ENCODE results near the gene MRPL55. TPM values are rescaled to one million over a fixed set of nuclear protein-coding genes. Genes with fewer than 3 reads are reported as not detected.

Gene MRPL55
- total and polyA plus RNA-seq, 2 of the 4 experiments (the other 2 are of a cell fraction), result 48.9 to 95.4 TPM

DNA sequence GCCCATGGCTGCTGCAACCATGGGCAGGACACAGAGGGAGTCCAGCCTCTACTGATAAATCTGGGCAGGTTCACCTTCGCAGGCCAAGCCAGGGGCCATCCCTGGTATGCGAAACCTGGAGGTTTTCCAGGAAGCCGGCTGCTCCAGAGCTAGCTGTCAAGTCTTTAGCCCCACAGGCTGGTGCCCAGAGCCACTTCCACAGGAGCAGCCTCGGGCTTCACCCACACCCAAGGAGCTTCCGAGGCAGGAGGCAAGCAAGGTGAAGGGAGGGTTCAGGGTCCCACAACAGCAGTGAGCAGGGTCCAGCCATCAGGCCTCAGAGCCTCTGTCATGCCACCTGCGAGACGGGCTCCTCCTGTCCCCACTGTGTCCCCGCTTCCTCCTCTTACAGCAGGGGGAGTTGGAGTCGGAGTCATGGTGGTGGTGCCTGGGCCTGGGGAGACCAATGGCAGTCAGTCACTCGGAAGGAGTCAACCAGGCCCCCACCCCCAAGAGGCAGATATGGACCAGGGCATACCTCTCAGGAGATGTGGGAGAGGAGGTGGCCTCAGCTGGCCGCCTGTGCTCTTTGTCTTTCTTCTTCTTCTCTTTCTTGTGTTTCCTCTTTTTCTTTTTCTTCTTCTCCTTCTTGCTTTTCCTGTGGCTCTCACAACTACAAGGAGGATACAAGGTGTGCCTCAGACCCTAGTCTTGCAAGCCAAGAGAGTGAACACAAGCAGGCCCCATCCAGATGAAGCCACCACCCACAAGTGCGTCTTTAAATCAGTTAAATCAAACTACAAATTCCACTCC lies 8.1 kb downstream of the MRPL55 start:
- Histone ChIP-seq H3K36me3 (ENCODE audit: control insufficient read depth, insufficient read depth, low read length) (peaks cover 47% of the 10 kb centered on the region), H3K9ac (ENCODE audit: low read depth, low read length) (no peak overlapping the region), H2BK5ac (ENCODE audit: low read depth, low read length, poor library complexity, severe bottlenecking) (no peak overlapping the region), H2BK15ac (ENCODE audit: low read depth, low read length) (no peak overlapping the region), H3K4ac (ENCODE audit: low read depth, low read length) (no peak overlapping the region), H3K23ac (ENCODE audit: low read depth, low read length) (peak overlapping the region; percentile 27; the same call in 1 of the 2 replicates), H3K79me1 (ENCODE audit: low read depth in 1 of 2, low read length in 2 of 2) (peaks cover 7 to 61% of the 10 kb centered on the region in 2 experiments; a peak in 3 of 4 replicates), H3K27me3 (ENCODE audit: control insufficient read depth, insufficient read depth, low read length) (no peaks in the 10 kb centered on the region), H2AK5ac (ENCODE audit: low read depth, low read length) (no peak overlapping the region), H3K4me3 (ENCODE audit: insufficient read depth, low read depth, low read length) (no peak overlapping the region), H2BK120ac (ENCODE audit: low read depth, low read length) (no peak overlapping the region), H2AFZ (replicated peaks; ENCODE audit: low read length, poor library complexity) (peak overlapping the region; percentile 67), H4K8ac (ENCODE audit: low read depth in 2 of 2, low read length in 2 of 2) (0 out of 4 replicates have a peak overlapping the region, but pooled peaks of 1 of the 2 experiments have one; percentile 41), H3K9me1 (ENCODE audit: insufficient read depth, low read length) (peaks cover 21% of the 10 kb centered on the region), H3K4me2 (ENCODE audit: low read depth, low read length) (no peak overlapping the region), H4K20me1 (ENCODE audit: insufficient read depth, low read length) (peaks cover 58% of the 10 kb centered on the region), H3K18ac (ENCODE audit: low read depth, low read length) (no peak overlapping the region), H3K27ac (ENCODE audit: insufficient read depth, low read length) (no peak overlapping the region), H2AK9ac (replicated peaks; ENCODE audit: low read depth, low read length, poor library complexity) (peak overlapping the region; percentile 48), H4K5ac (ENCODE audit: low read depth, low read length) (no peak overlapping the region; the same call in 1 of the 2 replicates), H3K56ac (ENCODE audit: extremely low read depth, insufficient read depth, low read length) (no peak overlapping the region; the same call in 1 of the 2 replicates), H3K4me1 (ENCODE audit: control insufficient read depth, insufficient read depth, low read length) (peaks cover 7% of the 10 kb centered on the region; the same call in 1 of the 2 replicates), H2BK20ac (ENCODE audit: low read depth, low read length) (no peak overlapping the region), H4K91ac (ENCODE audit: insufficient read depth, low read depth, low read length) (no peak overlapping the region), H3K14ac (replicated peaks; ENCODE audit: low read depth, low read length) (no peak overlapping the region), H3K9me3 (ENCODE audit: control insufficient read depth, insufficient read depth, low read length) (no peaks in the 10 kb centered on the region)
- in situ Hi-C loops (cut with MboI; ENCODE audit: low sequenced_read_pairs) (no loop called here), intact Hi-C loops (cut with micrococcal nuclease) (loop anchor here (5.0 kb wide), 1 partner anchor 41 kb away; the partner anchor contains the start of gene GUK1), dilution Hi-C loops (cut with HindIII; ENCODE audit: low sequenced_read_pairs, unreplicated experiment) (no loop called here)
- ChIA-PET CTCF (no interaction called here), POLR2A (ENCODE audit: unreplicated experiment) (no interaction called here)
- BruUV-seq (replicated peaks), result no TSS peak
- WGBS, 2 experiments (ENCODE audit: extremely low coverage in 2 of 2, insufficient read length in 1 of 2), result 100% methylated on average over 2 of the region's 12 CpGs; no CpG with 5 or more reads in 1 of the 2 experiments
- no peak for DNase-seq
- no peak for ATAC-seq (ENCODE audit: low read depth)
- TF ChIP-seq, protein P1, sequence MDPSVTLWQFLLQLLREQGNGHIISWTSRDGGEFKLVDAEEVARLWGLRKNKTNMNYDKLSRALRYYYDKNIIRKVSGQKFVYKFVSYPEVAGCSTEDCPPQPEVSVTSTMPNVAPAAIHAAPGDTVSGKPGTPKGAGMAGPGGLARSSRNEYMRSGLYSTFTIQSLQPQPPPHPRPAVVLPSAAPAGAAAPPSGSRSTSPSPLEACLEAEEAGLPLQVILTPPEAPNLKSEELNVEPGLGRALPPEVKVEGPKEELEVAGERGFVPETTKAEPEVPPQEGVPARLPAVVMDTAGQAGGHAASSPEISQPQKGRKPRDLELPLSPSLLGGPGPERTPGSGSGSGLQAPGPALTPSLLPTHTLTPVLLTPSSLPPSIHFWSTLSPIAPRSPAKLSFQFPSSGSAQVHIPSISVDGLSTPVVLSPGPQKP (IDR thresholded peaks at IDR 0.05; ENCODE audit: borderline replicate concordance, low read depth, low read length), result no peak
- TF ChIP-seq MAZ (IDR thresholded peaks at IDR 0.05; ENCODE audit: borderline replicate concordance, low read depth, low read length) (no peak), NFE2L2 (IDR thresholded peaks at IDR 0.05; ENCODE audit: low read depth, low read length) (no peak), RAD21 (IDR thresholded peaks at IDR 0.05; ENCODE audit: low read length) (no peak), MXI1 (IDR thresholded peaks at IDR 0.05; ENCODE audit: borderline replicate concordance, low read depth, low read length) (no peak), CEBPB (IDR thresholded peaks at IDR 0.05; ENCODE audit: low read depth, low read length) (no peak), USF2 (IDR thresholded peaks at IDR 0.05; ENCODE audit: low read depth, low read length) (no peak), POLR2A (IDR thresholded peaks at IDR 0.05; ENCODE audit: low read depth, low read length) (no peak)
